Activated CD4-positive, CD25-positive, alpha-beta regulatory T cell treated with anti-CD3 and anti-CD28 coated beads, Interleukin-2, amount 50 U/mL, for 24 hours (primary cell): ENCODE results near the gene MCC.

Source experiments
- ATAC-seq, 2 donors: fragments of 150-1000 bp; cut with Tn5 transposase; one replicate each; pipeline ENCODE4 v1.10.0; 2021; ENCODE audit warnings: mild to moderate bottlenecking in 1 of 2, moderate library complexity in 1 of 2

MCC gene

DNA sequence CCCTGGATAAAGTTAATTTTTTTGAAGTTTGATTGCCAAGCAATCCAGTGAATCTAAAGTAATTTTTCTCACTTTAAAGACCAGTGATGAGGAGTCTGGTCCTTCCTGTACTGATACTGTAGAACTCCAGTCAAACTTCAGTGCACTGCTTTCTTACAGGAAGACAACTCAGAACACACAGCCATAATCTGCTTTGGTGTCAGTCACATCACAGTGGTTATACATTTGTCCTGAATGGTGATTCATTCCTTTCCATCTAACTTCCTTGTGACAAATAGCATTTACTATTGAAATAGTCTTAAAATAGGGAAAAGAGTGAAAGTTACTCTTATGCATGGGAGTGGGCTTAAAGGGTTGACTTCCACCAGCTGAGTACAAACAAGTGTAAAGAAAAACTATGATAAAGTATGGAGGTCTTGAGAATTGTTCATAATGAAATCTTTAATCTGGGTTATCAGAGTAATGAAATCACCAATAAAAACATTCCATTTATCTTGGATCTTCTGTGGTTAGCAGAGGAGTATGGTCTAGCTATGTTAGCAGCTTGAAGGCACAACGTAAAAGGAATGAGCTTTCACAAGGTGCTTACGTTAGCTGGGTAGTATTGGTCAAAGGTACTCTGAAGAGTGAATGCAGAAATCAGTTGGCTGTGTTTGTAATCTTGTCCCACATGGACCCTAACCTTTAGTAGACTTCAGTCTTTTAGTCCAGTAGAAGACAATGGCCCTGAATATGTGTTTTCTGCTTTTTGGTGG is 470.2 kb downstream of the MCC start:
- ATAC-seq, result no peak

DNA sequence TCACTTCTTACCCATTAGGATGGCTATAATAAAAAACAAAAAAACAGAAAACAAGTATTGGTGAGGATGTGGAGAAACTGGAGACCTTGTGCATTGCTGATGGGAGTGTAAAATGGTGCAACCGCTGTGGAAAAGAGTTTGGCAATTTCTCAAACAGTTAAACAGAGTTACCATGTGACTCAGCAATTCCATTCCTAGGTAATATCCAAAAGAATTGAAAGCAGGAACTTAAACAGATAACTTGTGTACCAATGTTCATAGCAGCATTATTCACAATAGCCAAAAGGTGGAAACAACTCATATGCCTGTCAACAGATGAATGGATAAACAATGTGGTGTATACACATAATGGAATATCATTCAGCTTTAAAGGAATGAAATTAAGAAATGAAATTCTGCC is 482.8 kb downstream of the MCC start:
- no peak for ATAC-seq

DNA sequence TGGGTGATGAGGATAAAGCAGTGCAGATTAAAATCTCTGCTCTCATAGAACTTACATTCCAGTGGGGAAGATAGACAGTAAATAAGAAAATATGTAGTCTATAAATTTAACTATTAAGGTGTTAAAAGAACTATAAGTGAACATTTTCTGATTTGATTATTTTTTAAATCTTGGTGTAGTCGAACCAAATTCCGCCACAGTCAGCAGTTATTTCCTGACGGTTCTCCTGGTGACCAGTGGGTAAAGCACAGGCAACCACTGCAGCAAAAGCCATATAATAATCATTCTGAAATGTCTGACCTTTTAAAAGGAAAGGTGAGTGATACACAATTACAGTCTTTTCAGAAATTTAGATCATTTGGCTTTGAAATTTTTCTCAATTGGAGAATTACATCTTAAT is 484.5 kb downstream of the MCC start:
- no peak for ATAC-seq

DNA sequence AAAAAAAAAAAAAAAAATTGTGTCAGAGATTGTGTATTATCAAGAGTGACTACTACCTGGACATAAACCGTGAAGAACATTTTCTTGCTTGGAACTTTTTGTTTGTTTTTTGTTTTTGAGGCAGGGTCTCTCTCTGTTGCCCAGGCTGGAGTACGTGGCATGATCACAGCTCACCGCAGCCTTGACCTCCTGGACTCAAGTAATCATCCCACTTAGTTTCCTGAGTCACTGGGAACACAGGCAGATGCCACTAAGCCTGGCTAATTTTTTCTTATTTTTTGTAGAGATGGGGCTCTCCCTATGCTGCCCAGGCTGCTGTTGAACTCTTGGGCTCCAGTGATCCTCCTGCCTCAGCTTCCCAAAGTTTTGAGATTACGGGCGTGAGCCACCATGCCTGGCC is 485.8 kb downstream of the MCC start:
- ATAC-seq, result no peak

DNA sequence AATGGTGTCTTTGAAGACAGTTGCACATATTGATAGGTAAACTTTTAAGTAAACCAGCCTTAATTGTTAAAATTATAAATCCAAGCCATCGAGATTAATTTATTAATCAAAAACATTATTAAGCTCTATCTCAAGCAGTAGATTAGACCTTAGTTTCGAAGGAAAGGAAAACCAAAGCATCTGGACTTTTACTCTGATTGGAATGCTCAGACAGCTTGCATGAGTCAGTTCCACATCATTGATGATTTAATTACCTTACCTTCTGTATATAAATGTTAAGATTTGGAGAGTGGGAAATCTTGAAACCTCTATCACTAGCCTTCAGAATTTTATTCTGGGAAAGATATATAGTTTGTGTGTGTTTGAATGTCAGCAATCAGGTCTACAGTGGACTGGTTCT is 487.8 kb downstream of the MCC start:
- no peak for ATAC-seq

DNA sequence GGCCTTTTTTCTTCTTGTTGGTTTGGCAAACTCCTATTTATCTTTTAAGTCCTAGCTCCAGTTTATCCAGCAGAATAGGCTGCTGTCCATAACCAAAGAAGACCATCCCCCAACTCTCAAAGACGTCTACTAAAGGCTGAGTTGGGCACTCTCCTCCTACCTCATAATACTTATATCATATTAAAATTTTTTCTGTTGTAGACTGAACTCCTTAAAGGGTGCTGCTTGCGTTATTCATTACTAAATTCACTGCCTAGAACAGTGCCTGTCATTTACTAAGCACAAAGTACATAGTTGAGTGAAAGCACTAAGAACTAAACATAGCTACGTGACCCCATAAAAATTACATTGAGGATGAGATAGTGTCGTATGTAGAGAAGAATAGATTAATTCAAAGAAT is 490.0 kb downstream of the MCC start:
- no peak for ATAC-seq

DNA sequence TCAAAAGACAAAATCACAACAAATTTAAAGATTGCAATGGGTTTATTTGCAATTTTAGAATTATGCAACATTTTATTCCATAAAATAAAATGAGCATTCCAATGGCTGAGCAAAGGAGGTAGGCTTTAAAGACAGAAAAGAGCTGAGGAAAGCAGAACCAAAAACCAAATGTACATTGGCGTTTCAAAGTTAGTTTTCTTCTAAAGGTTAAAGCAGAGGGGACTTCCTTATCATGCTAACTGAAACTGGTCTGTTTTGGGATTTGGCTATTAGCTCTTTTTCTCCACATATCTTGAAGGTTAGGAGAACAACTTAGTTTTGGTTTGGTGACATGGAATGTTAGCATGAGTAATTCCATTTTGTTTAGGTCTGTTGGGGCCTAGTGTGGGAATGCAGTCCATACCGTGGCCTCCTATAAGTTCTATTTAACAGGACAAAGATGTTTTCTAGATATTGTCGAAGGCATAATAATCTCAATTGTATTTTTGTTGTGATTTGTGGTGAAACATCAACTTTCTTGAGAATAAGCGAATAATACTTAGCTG is 491.4 kb downstream of the MCC start:
- no peak for ATAC-seq

DNA sequence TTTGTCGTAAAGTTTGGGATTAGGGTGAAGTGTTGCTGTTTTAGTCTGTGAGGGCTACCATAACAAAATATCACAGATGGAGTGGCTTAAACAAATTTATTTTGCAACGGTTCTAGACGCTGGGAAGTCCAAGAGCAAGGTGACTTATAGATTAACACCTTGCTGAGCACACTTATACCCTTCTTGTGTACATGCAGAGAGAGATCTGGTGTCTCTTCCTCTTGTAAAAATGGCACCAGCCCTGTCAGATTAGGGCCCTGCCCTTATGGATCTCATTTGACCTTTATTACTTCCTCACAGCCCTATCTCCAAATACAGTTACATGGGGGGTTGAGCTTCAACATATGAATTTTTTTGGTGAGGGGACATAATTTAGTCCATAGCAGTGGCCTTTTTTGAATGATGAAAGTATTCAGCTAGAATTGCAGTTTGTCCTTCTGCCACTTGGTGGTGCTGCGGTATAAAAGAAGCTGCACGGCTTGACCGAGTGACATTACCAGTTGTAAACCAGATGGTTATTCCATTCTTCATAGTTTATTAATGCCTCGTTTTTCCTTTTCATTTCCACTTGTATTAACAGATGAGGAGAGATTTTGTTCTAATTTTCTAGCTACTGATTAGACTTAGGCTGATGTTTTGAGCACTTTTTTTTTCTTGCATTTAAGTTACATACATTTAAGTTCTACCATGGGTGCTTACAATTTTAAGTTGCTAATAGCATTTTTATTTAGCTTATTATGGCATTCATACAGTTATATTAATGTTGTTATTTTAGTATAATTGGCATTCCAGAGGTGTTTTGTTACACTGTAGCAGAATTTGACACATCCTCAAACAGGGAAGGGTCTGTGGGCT is 492.3 kb downstream of the MCC start:
- peak; percentile 32 to 66 for ATAC-seq

DNA sequence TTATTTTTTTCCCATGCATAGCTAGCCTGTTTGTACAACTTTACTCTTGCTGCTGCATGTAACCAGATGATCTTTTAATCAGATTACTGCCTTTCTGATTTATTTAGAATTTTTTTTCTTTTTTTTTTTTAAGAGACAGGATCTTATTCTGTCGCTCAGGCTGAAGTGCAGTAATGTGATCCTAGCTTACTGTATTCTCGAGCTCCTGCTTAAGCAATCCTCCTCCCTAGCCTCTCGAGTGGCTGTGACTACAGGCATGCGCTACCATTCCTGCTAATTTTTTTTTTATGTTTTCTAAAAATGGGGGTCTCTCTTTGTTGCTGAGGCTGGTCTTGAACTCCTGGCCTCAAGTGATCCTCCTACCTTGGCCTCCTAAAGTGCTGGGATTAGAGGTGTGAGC is 502.0 kb downstream of the MCC start:
- ATAC-seq, result no peak

DNA sequence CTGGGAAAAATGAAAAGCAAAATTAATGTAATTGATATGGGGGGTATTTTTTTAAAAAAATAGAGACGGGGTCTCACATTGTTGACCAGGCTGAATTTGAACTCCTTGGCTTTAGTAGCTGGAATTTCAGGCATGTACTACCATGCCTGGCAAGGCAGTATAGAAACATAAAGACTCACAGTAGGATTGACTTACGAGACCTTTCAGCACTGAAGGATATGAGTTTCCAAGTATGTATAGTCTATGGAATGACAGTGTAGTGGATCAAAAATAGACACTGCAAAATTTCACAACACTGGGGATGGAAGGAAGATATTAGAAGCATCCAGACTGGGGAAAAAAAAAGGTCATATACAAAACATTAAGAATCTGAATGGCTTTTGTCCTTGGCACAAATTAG is 504.9 kb downstream of the MCC start:
- no peak for ATAC-seq

DNA sequence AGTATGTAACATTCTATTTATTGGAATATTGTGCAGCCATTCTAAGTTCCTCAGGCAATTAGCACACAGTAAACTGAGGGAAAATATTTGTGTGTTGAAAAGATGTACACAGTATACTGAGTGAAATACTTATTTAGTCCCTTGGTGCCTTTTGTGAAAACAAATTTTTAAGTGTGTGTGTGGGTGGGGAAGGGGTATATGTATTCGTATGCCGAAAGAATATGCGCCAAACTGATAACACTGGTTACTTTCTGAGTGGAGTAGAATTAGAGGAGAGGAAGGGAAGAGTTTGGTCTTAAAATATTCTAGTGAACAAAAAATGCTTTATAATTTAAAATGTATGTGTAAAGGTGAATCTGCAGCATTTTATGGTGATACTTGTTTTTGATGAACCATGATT is 508.5 kb downstream of the MCC start:
- ATAC-seq, result no peak

DNA sequence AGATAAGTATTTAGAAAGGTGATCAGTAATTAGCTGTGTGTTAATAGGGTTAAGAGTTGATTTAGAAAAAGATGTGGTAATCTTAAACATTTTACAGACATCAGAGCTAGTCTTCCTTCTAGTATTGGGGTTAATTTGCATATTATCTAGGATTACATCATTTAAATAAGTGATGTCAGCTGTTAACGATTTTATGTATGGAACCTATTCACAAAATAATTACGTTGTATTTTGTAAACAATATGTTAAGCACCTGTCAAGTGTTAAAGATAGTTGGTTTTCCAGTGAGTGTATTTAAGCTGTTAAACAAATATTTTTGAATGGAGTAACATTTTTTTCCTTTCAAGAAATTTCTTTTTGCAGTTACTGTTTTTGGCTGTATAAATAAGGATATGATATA is 509.4 kb downstream of the MCC start:
- no peak for ATAC-seq

DNA sequence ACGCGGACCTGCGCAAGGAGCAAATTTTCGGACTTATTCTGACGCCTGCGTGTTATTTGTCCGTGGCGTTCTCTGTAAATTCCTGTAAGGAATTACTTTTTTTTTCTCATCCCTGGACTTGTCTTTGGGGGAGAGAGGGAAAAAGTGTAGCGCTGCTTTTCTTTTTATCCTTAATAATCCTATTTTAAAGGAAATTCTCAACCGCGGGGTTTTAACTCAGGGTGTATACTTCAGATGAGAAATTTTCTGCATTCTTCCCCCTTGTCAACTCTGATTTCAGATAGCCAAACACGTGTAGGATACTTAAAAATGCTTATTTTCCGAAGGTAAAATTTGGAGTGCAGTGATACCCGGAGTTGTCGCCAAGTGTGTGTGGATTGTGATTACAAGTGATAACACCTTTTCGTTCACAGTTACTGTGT is 510.8 kb downstream of the MCC start:
- ATAC-seq, result no peak

DNA sequence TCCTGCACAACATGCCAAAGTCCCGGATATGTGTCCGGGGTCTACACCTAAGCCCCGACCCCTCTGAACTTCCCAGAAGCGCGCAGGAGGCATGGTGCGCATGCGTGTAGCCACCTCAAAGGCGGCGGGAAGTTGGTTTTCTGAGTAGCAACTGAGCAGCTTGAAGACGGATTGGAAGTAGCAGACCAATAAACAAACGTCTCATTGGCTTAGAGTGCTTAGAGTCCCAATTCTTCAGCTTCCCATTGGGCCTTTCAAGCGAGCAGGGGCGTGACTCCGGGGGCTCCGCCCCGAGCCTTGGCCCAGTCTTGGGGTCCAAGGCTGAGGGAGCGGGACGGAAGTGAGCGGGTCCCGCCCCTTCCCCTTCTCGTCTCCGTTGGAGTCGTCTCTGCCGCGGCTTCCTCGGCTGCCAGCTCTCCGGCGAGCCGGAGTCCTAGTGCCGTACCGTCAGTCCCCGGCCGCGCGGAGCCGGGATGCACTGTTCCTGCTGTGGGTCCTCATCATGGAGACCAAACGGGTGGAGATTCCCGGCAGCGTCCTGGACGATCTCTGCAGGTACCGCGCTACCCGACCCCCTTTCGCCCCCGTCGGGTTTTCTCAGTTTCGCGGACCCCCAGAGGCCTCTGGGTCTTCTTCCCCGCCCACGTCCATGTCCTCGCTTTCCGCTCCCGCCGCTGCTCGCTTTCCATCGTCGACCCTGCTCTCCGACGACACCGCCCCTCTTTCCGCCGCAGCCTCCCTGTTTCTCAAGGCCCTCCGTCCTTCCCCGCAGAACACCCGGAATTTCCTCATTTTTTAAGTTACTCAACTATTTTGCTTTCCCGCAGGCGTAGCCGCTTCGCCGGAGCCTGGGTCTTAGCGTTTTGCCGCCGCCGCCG is 511.6 kb downstream of the MCC start, which contains the start of gene DCP2:
TSS of gene DCP2 (plus strand) at position 367 of the 878 bp plus-strand sequence. CDS start at position 503, 136 bp downstream.
- ATAC-seq, result peak; percentile 99

DNA sequence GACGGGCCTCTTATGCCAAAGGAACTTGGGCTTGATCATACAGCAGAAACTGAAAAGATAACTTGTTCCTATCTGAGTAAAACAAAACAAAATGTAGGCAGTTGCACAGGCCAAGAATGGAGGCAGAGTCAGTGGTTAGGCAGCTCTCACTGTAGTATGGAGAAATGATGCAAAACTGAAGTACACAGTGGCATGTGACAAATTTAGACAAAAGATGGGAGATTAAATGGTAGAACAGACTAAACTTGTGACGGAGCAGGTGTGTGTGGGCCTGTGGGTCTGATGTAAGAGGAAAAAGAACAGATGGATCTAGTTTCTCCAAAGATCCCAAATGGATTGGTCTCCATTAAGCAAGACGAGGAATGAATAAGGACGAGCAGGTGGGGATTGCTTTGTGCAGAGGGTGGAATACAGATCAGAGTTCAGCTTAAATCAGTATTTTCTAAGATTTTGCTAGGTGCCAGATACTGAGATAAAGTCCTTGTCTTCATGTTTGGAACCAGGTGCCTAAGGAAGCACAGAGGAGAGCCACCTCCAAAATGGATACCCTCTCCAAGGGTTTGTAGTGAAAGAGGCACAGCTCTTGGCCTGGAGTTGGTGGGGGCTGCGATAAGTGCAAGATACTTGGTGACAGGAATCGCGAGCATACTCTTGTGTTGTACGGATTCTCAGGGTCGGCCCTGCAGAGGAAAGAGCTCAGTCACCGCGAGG is 512.4 kb downstream of the MCC start:
- peak; percentile 6 to 8 for ATAC-seq

DNA sequence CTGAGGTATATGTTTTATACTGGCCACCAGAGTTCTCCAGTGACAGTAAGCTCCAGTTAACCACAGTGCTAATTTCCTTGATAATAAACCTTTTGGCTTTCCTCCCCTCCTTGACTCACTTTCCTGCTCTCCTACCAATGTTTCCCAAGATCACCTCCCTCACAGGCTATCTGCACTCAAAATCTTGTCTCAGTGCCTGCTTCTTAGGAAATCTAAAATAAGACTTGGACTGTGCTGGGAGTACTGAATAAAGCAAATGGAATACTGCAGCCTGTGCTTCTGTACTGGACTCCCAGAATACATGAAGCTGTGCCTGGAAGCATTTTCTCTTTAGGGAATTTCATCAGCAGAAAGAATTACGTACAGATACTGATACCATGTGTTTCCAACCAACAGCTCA is 513.4 kb downstream of the MCC start:
- ATAC-seq, result no peak

DNA sequence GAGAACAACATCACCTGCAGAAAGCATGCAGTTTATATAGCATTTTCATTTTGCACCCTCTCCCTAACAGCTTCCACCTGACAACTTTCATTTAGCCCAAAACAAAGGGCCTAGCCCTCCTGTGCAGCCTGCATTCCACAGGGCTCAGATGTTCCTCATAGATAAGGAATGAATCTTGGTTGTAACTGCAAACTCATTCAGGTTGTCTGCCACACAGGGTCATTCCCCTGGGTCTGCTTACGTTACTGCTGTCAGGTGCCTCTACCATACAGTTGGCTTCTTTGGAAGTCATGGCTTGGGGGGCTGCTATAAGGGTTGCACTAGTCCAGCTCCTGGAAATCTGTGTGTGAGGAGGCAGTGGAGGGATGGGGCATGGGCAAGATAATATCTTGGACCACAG is 514.3 kb downstream of the MCC start:
- ATAC-seq, result no peak

DNA sequence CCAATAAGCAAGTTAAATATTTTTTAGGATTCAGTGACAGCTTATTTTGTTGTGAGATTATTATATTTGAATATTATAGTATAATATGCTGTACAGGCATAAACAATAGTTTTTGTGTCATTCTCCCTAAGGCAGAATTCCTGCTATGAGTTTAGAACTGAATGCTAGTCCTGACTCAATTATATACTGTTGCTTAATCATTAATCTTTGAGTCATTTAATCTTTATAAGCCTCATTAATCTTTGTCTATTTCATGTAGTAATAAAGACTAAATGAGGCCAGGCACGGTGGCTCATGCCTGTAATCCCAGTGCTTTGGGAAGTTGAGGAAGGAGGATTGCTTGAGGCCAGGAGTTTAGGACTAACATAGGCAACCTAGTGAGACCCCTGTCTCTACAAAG is 515.2 kb downstream of the MCC start:
- no peak for ATAC-seq
